SU-DHL-6 (cell line): ENCODE data around the gene EFTUD2.

ENCODE experiments used
- H2AFZ ChIP-seq: fragments of 200-600 bp; sonication (generic); 2 replicates; pipeline ENCODE4 v1.6.1; 2014; ENCODE audit warnings: low read depth, mild to moderate bottlenecking, moderate library complexity, mixed read lengths, antibody characterized with exemption, low read length; ENCODE audit not compliant: severe bottlenecking
- H3F3A ChIP-seq: fragments of 200-600 bp; shearing (Covaris generic); 2 replicates; pipeline ENCODE4 v1.6.0; 2016; ENCODE audit warnings: antibody characterized with exemption, mild to moderate bottlenecking; ENCODE audit not compliant: insufficient read depth
- H3K27ac ChIP-seq: fragments of 200-600 bp; sonication (generic); 2 replicates; pipeline ENCODE4 v1.5.1; 2016; ENCODE audit warnings: low read depth, mild to moderate bottlenecking, low read length, moderate library complexity, mixed read lengths
- H3K27me3 ChIP-seq: fragments of 200-600 bp; sonication (generic), shearing (Covaris generic); 2 replicates; pipeline ENCODE4 v1.6.0; 2014; ENCODE audit warnings: mild to moderate bottlenecking, low read length
- H3K36me3 ChIP-seq: fragments of 200-600 bp; sonication (generic); 2 replicates; pipeline ENCODE4 v1.6.1; 2014; ENCODE audit warnings: mild to moderate bottlenecking, low read length, mixed read lengths
- H3K4me2 ChIP-seq: fragments of 300-600, 200-600 bp; shearing (Covaris generic), sonication (generic); 2 replicates; pipeline ENCODE4 v1.6.0; 2014; ENCODE audit warnings: low read length, low read depth, mild to moderate bottlenecking; ENCODE audit not compliant: poor library complexity, severe bottlenecking
- H3K4me3 ChIP-seq: fragments of 200-600 bp; sonication (generic); 2 replicates; pipeline ENCODE4 v1.5.1; 2014; ENCODE audit warnings: antibody characterized with exemption, low read length, mild to moderate bottlenecking, mixed read lengths; ENCODE audit not compliant: insufficient read depth, poor library complexity, severe bottlenecking
- H3K79me2 ChIP-seq: fragments of 200-600 bp; sonication (generic); 2 replicates; pipeline ENCODE4 v1.6.1; 2014; ENCODE audit warnings: mild to moderate bottlenecking, low read length, moderate library complexity; ENCODE audit not compliant: insufficient read depth
- H3K9ac ChIP-seq: fragments of 200-600 bp; sonication (generic); 2 replicates; pipeline ENCODE4 v1.7.0; 2014; ENCODE audit warnings: mild to moderate bottlenecking, low read length
- H3K9me2 ChIP-seq: fragments of 200-600 bp; sonication (generic); replicated peaks from 2 replicates; pipeline ENCODE4 v1.6.1; 2014; ENCODE audit warnings: low read length; ENCODE audit not compliant: insufficient read depth
- H3K9me3 ChIP-seq: fragments of 200-600 bp; sonication (generic); 2 replicates; pipeline ENCODE4 v1.6.1; 2014; ENCODE audit warnings: low read length, mixed read lengths; ENCODE audit not compliant: insufficient read depth
- H4K20me1 ChIP-seq: fragments of 200-600 bp; sonication (generic); 2 replicates; pipeline ENCODE4 v1.6.1; 2014; ENCODE audit warnings: low read depth, mild to moderate bottlenecking, antibody characterized with exemption, low read length, moderate library complexity, mixed read lengths
- EZH2phosphoT487 ChIP-seq: fragments of 200-600 bp; sonication (generic), shearing (Covaris generic); conservative IDR thresholded peaks from 2 replicates; pipeline ENCODE4 v1.6.1; 2018; ENCODE audit warnings: mild to moderate bottlenecking, antibody characterized with exemption, low read length, moderate library complexity, mixed read lengths
- TF ChIP-seq, protein P1 (sequence below): fragments of 200-600 bp; sonication (generic); IDR thresholded peaks from one replicate; pipeline ENCODE4 v1.5.1; 2017; ENCODE audit warnings: antibody characterized with exemption, mild to moderate bottlenecking, low read length, moderate library complexity; ENCODE audit not compliant: insufficient read depth, poor library complexity, severe bottlenecking

The EFTUD2 gene

DNA sequence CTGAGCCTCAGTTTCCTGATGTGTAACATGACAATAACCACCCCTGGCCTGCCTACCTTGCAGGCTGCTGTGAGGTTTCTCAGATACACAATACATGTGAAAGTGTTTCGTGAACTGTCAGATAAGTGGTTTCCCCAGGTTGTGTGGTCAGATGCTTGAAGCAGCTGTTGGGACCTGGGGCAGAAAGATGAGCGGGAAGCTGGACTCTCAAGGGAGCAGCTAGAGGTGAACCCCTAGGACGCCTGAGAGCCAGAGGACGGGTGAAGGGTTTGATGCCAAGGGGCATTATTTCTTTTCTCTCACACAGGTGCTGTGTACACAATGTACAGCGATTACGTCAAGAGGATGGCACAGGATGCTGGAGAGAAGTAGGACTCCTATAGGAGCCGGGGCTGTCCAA, 49.2 kb downstream of the EFTUD2 start:
- Histone ChIP-seq H3K4me2 (no peak overlapping the region), H4K20me1 (no peaks in the 10 kb centered on the region)

DNA sequence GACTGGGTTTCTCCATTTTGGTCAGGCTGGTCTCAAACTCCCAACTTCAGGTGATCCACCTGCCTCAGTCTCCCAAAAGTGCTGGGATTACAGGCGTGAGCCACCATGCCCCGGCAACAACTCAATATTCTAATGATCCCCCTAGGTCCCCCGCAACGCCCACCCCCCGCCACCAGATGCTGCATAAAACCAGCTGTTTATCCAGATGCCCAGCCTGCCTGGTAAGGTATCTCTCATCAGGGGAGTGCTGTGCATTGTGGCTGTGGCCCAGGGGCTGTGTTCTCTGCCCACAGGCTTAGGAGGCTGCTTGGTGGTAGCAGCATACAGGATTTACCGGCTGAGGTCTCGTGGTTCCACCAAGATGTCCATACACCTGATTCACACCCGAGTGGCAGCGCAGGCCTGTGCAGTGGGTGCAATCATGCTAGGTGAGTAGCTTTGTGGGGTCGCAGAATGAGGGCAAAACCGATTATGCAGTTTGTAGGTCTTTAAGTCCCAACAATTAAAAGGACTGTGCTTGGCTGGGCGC, 50.2 kb downstream of the EFTUD2 start:
- Histone ChIP-seq H4K20me1 (no peaks in the 10 kb centered on the region), H3K27ac (no peak overlapping the region), H3K4me2 (no peak overlapping the region), H3K79me2 (no peaks in the 10 kb centered on the region), H3K4me3 (no peak overlapping the region), H3K27me3 (no peaks in the 10 kb centered on the region), H3K36me3 (no peaks in the 10 kb centered on the region), H3K9me2 (no peaks in the 10 kb centered on the region), H2AFZ (no peak overlapping the region), H3F3A (no peaks in the 10 kb centered on the region), H3K9ac (no peak overlapping the region), H3K9me3 (no peaks in the 10 kb centered on the region)
- TF ChIP-seq, protein P1, sequence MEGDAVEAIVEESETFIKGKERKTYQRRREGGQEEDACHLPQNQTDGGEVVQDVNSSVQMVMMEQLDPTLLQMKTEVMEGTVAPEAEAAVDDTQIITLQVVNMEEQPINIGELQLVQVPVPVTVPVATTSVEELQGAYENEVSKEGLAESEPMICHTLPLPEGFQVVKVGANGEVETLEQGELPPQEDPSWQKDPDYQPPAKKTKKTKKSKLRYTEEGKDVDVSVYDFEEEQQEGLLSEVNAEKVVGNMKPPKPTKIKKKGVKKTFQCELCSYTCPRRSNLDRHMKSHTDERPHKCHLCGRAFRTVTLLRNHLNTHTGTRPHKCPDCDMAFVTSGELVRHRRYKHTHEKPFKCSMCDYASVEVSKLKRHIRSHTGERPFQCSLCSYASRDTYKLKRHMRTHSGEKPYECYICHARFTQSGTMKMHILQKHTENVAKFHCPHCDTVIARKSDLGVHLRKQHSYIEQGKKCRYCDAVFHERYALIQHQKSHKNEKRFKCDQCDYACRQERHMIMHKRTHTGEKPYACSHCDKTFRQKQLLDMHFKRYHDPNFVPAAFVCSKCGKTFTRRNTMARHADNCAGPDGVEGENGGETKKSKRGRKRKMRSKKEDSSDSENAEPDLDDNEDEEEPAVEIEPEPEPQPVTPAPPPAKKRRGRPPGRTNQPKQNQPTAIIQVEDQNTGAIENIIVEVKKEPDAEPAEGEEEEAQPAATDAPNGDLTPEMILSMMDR = no peak
- no peak for TF ChIP-seq EZH2phosphoT487

More for the DNA sequence above, 49.2 kb downstream of the EFTUD2 start:
- no peaks in the 10 kb centered on the region for H3K9me3 ChIP-seq
- H3K36me3 ChIP-seq = no peaks in the 10 kb centered on the region
- no peaks in the 10 kb centered on the region for H3K79me2 ChIP-seq
- H2AFZ ChIP-seq = no peak overlapping the region
- no peak overlapping the region for H3K27ac ChIP-seq
- no peak overlapping the region for H3K4me3 ChIP-seq
- H3K27me3 ChIP-seq = no peaks in the 10 kb centered on the region
- no peaks in the 10 kb centered on the region for H3K9me2 ChIP-seq
- TF ChIP-seq, protein P1 = no peak
- TF ChIP-seq EZH2phosphoT487 = no peak
- no peak overlapping the region for H3K9ac ChIP-seq
- H3F3A ChIP-seq = no peaks in the 10 kb centered on the region

DNA sequence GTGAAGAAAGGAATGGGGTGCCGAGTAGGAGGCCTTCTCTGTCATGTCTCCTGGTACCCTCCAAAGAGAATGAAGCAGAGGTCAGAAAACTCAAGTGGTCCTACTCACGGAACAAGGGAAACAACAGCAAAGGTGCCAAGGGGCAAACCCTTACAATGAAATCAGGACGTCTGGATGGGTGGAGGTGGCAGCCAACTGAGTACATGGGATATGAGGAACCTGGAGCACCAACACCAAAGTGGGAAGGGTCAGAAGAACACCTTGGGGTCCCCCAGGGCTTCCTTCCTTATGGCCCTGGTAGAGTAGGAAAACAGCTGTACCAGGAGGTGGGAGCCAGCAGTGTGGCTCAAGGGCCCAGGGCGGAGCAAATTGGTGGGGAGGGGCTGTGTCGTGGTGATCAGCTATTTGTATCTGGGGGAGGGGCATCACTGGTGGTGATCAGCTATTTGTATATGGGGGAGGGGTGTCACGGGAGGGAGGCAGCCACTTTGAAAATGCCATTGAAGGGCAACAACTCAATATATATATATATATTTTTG, 50.9 kb downstream of the EFTUD2 start:
- Histone ChIP-seq H3K27me3 (no peaks in the 10 kb centered on the region), H3F3A (no peaks in the 10 kb centered on the region), H3K4me3 (no peak overlapping the region), H3K4me2 (no peak overlapping the region), H3K79me2 (no peaks in the 10 kb centered on the region), H3K9me3 (no peaks in the 10 kb centered on the region), H3K9me2 (no peaks in the 10 kb centered on the region), H3K9ac (no peak overlapping the region), H3K36me3 (no peaks in the 10 kb centered on the region), H3K27ac (no peak overlapping the region), H4K20me1 (no peaks in the 10 kb centered on the region), H2AFZ (no peak overlapping the region)
- TF ChIP-seq, protein P1 = no peak
